Left ventricle myocardium inferior (tissue), 1 donor: ENCODE measurements around the gene GALC. TPM values are rescaled to one million over a fixed set of nuclear protein-coding genes. Genes with fewer than 3 reads are reported as not detected.

ENCODE experiments used
- DNase-seq: peaks from one replicate; pipeline ENCODE4 v3.0.0-alpha.2; 2020
- H3K27ac ChIP-seq: fragments of 200-600 bp; replicated peaks from 2 replicates; pipeline ENCODE4 v1.8.0; 2021
- H3K27me3 ChIP-seq: fragments of 200-600 bp; 2 replicates; pipeline ENCODE4 v1.8.0; 2021; ENCODE audit warnings: low read depth
- H3K36me3 ChIP-seq: fragments of 200-600 bp; 2 replicates; pipeline ENCODE4 v1.8.0; 2021
- H3K4me1 ChIP-seq: fragments of 200-600 bp; 2 replicates; pipeline ENCODE4 v1.8.0; 2021
- H3K4me3 ChIP-seq: fragments of 200-600 bp; 2 replicates; pipeline ENCODE4 v1.8.0; 2021; ENCODE audit warnings: mild to moderate bottlenecking, moderate library complexity
- H3K9me3 ChIP-seq: fragments of 200-600 bp; replicated peaks from 2 replicates; pipeline ENCODE4 v1.8.0; 2021
- intact Hi-C: fragments of 100-400 bp; cut with micrococcal nuclease; formaldehyde crosslinking; loops from one replicate; pipeline ENCODE4 v1.11.0; 2022
- total RNA-seq: library from RNA; stranded (reverse); fragmentation: NEBNext Ultra II Directional; extraction: Animal tissue kit (Norgen Biotek cat#: 25700); gene quantifications from one replicate; pipeline ENCODE4 v1.2.1, GENCODE V29; 2021
- TF ChIP-seq, protein P1 (sequence below): fragments of 200-600 bp; IDR thresholded peaks from 2 replicates; pipeline ENCODE4 v1.8.0; 2021; ENCODE audit warnings: antibody characterized with exemption, mild to moderate bottlenecking, borderline replicate concordance
- donor health status: DM: no; HTN: yes; CAD: no; lungs with severe emphysema.

GALC gene
- total RNA-seq, 1 donor from 2014 or later, result 14.5 TPM

DNA sequence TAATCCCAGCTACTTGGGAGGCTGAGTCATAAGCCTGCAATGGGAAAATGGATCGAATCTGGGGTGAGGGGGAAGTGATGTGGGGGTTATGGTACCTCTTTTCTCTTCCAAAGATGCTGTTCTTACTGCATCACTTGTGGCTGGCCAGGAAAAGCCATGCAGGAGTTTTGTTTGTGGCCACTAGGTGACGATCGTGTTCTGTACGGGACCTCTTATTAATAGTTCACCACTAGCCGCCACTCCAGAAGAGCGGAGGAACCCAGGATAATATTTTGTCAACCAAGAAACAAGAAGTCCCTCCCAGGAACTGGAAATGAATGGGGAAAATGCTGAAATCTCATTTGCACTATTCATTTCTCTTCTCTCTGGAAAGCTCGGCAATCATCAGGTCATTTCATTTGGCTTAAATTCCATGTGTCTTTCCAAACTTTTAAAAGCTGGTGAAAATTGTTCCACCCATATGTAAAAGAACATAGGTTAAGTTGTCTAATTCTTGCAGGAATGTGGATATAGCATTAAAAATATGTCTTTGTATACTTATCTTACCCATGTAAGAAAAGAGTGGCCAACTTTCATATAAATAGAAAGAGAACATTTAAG, 20.9 kb upstream of the GALC start:
- TF ChIP-seq, protein P1, sequence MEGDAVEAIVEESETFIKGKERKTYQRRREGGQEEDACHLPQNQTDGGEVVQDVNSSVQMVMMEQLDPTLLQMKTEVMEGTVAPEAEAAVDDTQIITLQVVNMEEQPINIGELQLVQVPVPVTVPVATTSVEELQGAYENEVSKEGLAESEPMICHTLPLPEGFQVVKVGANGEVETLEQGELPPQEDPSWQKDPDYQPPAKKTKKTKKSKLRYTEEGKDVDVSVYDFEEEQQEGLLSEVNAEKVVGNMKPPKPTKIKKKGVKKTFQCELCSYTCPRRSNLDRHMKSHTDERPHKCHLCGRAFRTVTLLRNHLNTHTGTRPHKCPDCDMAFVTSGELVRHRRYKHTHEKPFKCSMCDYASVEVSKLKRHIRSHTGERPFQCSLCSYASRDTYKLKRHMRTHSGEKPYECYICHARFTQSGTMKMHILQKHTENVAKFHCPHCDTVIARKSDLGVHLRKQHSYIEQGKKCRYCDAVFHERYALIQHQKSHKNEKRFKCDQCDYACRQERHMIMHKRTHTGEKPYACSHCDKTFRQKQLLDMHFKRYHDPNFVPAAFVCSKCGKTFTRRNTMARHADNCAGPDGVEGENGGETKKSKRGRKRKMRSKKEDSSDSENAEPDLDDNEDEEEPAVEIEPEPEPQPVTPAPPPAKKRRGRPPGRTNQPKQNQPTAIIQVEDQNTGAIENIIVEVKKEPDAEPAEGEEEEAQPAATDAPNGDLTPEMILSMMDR, result peak; percentile 95
- intact Hi-C loops, result loop anchor here (10.0 kb wide), 1 partner anchor 151 kb away; no protein-coding TSS in a partner anchor
- no peaks in the 10 kb centered on the region for H3K4me1 ChIP-seq

DNA sequence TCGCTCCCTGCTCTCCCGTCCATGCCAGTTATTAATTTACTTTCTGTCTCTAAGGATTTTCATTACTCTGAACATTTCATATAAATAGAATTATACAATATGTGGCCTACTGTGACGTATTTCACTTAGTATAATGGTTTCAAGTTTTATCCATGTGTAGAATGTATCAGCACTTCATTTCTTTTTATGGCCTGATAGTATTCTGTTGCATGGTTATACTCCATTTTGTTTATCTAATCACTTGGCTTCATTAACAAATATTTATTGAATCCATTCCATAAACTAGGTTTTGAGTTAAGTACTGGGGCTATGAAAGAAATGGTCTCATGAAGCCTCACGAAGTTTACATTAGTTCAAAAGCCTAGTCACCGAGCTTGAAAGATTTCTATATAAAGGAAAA, 19.5 kb upstream of the GALC start:
- no peaks in the 10 kb centered on the region for H3K36me3 ChIP-seq
- intact Hi-C loops, result loop anchor here (10.0 kb wide), 1 partner anchor 152 kb away; no protein-coding TSS in a partner anchor
- H3K4me3 ChIP-seq, result no peak overlapping the region
- H3K4me1 ChIP-seq, result no peaks in the 10 kb centered on the region
- H3K27me3 ChIP-seq, result no peaks in the 10 kb centered on the region
- H3K27ac ChIP-seq, result no peak overlapping the region
- TF ChIP-seq, protein P1, result no peak
- H3K9me3 ChIP-seq, result no peaks in the 10 kb centered on the region
- DNase-seq, result no peak

More for the DNA sequence above, 20.9 kb upstream of the GALC start:
- H3K27me3 ChIP-seq, result no peaks in the 10 kb centered on the region
- no peak overlapping the region for H3K27ac ChIP-seq
- H3K36me3 ChIP-seq, result no peaks in the 10 kb centered on the region
- DNase-seq, result peak; percentile 54
- H3K9me3 ChIP-seq, result no peaks in the 10 kb centered on the region
- no peak overlapping the region for H3K4me3 ChIP-seq

DNA sequence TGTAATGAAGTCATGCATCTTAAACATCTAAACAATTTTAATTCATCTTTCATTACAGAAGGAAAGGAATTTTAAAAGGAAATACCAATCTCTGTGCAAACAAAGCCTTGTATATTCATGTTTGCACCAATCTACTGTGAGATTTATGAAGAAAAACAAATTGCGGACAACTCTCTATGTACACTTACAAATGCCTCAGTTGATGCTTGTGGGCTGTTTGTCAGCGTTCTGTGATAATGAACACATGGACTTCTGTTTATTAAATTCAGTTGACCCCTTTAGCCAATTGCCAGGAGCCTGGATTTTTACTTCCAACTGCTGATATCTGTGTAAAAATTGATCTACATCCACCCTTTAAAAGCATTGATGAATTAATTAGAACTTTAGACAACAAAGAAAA, 17.3 kb upstream of the GALC start:
- H3K4me3 ChIP-seq, result no peak overlapping the region
- DNase-seq, result no peak
- intact Hi-C loops, result loop anchor here (10.0 kb wide), 1 partner anchor 154 kb away; no protein-coding TSS in a partner anchor
- no peaks in the 10 kb centered on the region for H3K4me1 ChIP-seq
- H3K27ac ChIP-seq, result no peak overlapping the region
- no peaks in the 10 kb centered on the region for H3K27me3 ChIP-seq
- TF ChIP-seq, protein P1, result no peak
- no peaks in the 10 kb centered on the region for H3K9me3 ChIP-seq
- H3K36me3 ChIP-seq, result no peaks in the 10 kb centered on the region

DNA sequence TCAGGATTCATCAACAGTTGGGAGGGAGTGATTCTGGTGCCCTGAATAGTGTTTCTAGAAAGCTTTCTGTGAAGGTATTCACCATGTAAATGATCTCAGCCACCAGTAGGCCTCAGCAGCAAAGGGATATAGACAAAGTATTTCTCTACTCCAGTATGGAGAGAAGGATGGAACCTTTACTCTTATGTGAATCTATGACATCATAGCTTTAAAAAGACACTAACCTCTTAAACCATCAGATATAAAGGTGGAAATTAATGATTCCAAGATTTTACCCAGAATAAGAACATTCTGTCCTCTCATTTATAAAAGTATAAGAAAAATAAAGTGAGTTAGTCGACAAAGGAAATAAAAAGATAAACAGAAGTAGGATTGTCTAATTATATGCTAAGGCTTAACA, 16.5 kb upstream of the GALC start:
- H3K27ac ChIP-seq, result no peak overlapping the region
- H3K4me3 ChIP-seq, result no peak overlapping the region
- intact Hi-C loops, result no loop called here
- DNase-seq, result no peak
- H3K9me3 ChIP-seq, result no peaks in the 10 kb centered on the region
- no peaks in the 10 kb centered on the region for H3K36me3 ChIP-seq
- no peaks in the 10 kb centered on the region for H3K4me1 ChIP-seq
- TF ChIP-seq, protein P1, result no peak
- H3K27me3 ChIP-seq, result no peaks in the 10 kb centered on the region

DNA sequence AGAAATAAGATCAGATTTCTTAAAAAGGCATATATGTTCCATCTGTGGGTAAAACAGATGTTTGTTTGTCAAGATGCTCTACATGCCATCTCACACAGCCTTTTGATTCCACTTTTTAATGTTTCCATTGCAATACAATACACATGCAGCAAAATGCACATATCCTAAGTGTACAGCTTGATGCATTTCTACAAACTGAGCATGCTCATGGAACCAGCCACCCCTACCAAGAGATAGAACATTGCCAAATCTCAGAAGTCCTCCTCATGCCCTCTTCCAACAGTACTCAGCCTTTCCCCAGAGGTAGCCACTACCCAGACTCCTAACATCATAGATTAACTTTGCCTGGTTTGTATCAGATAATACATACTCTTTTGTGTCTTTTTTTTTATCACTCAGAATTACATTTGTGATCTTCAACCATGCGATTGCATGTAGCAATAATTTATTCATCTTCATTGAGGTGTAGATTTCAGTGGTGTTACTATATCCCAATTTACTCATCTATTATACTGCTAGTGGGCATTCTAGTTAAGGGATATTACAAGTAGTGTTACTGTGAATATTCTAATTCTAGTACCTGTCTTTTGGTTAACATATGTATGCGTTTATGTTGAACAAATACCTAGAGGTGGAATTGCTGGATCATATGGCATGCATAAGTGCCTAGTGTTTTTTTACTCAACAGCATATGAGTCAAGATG, 15.2 kb upstream of the GALC start:
- H3K4me3 ChIP-seq, result no peak overlapping the region
- H3K36me3 ChIP-seq, result no peaks in the 10 kb centered on the region
- no peak overlapping the region for H3K27ac ChIP-seq
- intact Hi-C loops, result no loop called here
- DNase-seq, result no peak
- TF ChIP-seq, protein P1, result no peak
- H3K4me1 ChIP-seq, result no peaks in the 10 kb centered on the region
- no peaks in the 10 kb centered on the region for H3K27me3 ChIP-seq
- no peaks in the 10 kb centered on the region for H3K9me3 ChIP-seq
